Body of pancreas (tissue), 4 donors: ENCODE measurements around the gene TNFSF10.

Experiments used
- POLR2A ChIP-seq, 3 donors: fragments of 450-650 bp; IDR thresholded peaks; one replicate each; pipeline ENCODE4 v1.6.1; 2016; ENCODE audit warnings: antibody characterized with exemption in 3 of 3, mild to moderate bottlenecking in 2 of 3
- TF ChIP-seq, protein P1 (sequence below), 7 experiments: fragments of 450-650 bp in 4 of 7; fragments of 200-600 bp in 3 of 7; sonication (generic) in 3 of 7; IDR thresholded peaks; one replicate each; pipeline ENCODE4 v1.5.1; 2016 to 2019; ENCODE audit warnings: antibody characterized with exemption in 7 of 7

- TF ChIP-seq, protein P1, sequence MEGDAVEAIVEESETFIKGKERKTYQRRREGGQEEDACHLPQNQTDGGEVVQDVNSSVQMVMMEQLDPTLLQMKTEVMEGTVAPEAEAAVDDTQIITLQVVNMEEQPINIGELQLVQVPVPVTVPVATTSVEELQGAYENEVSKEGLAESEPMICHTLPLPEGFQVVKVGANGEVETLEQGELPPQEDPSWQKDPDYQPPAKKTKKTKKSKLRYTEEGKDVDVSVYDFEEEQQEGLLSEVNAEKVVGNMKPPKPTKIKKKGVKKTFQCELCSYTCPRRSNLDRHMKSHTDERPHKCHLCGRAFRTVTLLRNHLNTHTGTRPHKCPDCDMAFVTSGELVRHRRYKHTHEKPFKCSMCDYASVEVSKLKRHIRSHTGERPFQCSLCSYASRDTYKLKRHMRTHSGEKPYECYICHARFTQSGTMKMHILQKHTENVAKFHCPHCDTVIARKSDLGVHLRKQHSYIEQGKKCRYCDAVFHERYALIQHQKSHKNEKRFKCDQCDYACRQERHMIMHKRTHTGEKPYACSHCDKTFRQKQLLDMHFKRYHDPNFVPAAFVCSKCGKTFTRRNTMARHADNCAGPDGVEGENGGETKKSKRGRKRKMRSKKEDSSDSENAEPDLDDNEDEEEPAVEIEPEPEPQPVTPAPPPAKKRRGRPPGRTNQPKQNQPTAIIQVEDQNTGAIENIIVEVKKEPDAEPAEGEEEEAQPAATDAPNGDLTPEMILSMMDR (IDR thresholded peaks at IDR 0.05) = no peak
- TF ChIP-seq POLR2A (IDR thresholded peaks at IDR 0.05) = no peak
Measured at GRCh38 chr3:172552607-172553006, 29.4 kb upstream of the TNFSF10 start.
